Right lobe of liver (tissue), 4 donors: ENCODE data around the gene SGO2.

Source experiments
- POLR2A ChIP-seq: fragments of 450-650 bp; IDR thresholded peaks from one replicate; pipeline ENCODE4 v1.6.1; 2017; ENCODE audit warnings: antibody characterized with exemption, mild to moderate bottlenecking
- TF ChIP-seq, protein P1 (sequence below), 4 donors: fragments of 200-600 bp in 3 of 4; fragments of 450-650 bp in 1 of 4; IDR thresholded peaks; one replicate each; pipeline versions ENCODE4 v1.5.1 to v1.8.0; 2016 to 2022; ENCODE audit warnings: antibody characterized with exemption in 4 of 4, mild to moderate bottlenecking in 2 of 4
- donor health status: DM: no; HTN: no; CAD: no.
- donor health status: DM: no; HTN: no; CAD: no.
- donor health status: DM: no; HTN: yes; CAD: no.

DNA sequence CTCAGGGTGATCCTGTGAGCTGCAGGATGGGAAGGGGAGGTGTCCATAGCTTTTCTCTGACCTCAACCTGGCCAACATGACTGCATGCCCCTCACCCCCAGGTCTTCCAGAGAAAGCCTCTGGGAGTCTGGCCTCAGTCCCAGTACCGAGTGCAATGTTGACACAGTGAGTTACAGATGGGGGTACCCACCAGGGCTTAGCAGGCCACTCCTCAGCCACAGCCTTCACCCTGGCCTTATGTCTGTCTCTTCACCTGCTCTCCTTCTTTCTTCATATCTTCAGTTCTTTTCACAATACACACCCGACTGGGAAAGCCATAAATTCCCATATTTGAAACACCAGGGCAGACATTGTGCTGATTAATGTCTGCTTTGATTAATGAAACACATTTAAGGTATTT, 93.3 kb downstream of the SGO2 start:
- TF ChIP-seq, protein P1, sequence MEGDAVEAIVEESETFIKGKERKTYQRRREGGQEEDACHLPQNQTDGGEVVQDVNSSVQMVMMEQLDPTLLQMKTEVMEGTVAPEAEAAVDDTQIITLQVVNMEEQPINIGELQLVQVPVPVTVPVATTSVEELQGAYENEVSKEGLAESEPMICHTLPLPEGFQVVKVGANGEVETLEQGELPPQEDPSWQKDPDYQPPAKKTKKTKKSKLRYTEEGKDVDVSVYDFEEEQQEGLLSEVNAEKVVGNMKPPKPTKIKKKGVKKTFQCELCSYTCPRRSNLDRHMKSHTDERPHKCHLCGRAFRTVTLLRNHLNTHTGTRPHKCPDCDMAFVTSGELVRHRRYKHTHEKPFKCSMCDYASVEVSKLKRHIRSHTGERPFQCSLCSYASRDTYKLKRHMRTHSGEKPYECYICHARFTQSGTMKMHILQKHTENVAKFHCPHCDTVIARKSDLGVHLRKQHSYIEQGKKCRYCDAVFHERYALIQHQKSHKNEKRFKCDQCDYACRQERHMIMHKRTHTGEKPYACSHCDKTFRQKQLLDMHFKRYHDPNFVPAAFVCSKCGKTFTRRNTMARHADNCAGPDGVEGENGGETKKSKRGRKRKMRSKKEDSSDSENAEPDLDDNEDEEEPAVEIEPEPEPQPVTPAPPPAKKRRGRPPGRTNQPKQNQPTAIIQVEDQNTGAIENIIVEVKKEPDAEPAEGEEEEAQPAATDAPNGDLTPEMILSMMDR (IDR thresholded peaks at IDR 0.05): no peak
- no peak for TF ChIP-seq POLR2A
